ENCODE measurements around the gene DEAF1.

GRCh38 chr11:693415-693831 lies 1.6 kb downstream of the DEAF1 start:
- TF ChIP-seq CTCF (optimal IDR thresholded peaks at IDR 0.05 in 1 of 3, IDR thresholded peaks at IDR 0.05 in 1 of 3, conservative IDR thresholded peaks at IDR 0.05 in 1 of 3; ENCODE audit: extremely low read depth in 1 of 3, insufficient read depth in 2 of 3, low read length in 3 of 3) (no peak), EZH2 (IDR thresholded peaks at IDR 0.05; ENCODE audit: low read length) (no peak)

Measured in keratinocyte (primary cell).